Liver (tissue), 9 donors: Measurements from ENCODE around the gene ISM2. TPM values are rescaled to one million over a fixed set of nuclear protein-coding genes. Genes with fewer than 3 reads are reported as not detected.

Source experiments
- DNase-seq: peaks from one replicate; pipeline ENCODE4 v3.0.0-alpha.2; 2017; ENCODE audit warnings: low spot score
- H3K27ac ChIP-seq, 2 donors: one replicate each; pipeline ENCODE4 v1.7.0; 2013; ENCODE audit warnings: inconsistent platforms in 2 of 2, low read length in 2 of 2, control low read depth in 1 of 2, low read depth in 1 of 2, mild to moderate bottlenecking in 1 of 2
- H3K27me3 ChIP-seq, 4 donors: one replicate each; pipeline versions ENCODE4 v1.6.1 to v1.7.0; 2013; ENCODE audit warnings: low read length in 3 of 4, inconsistent platforms in 1 of 4, mild to moderate bottlenecking in 1 of 4, moderate library complexity in 1 of 4; ENCODE audit not compliant: control insufficient read depth in 4 of 4, insufficient read depth in 4 of 4
- H3K36me3 ChIP-seq, 4 donors: one replicate each; pipeline versions ENCODE4 v1.6.1 to v1.7.0; 2013; ENCODE audit warnings: low read length in 3 of 4, mild to moderate bottlenecking in 3 of 4, low read depth in 1 of 4, moderate library complexity in 1 of 4; ENCODE audit not compliant: control insufficient read depth in 4 of 4, insufficient read depth in 3 of 4
- H3K4me1 ChIP-seq, 4 donors: one replicate each; pipeline versions ENCODE4 v1.6.1 to v1.7.0; 2013; ENCODE audit warnings: low read length in 3 of 4, mild to moderate bottlenecking in 3 of 4, moderate library complexity in 1 of 4; ENCODE audit not compliant: control insufficient read depth in 4 of 4, insufficient read depth in 4 of 4
- H3K4me3 ChIP-seq, 3 donors: one replicate each; pipeline versions ENCODE4 v1.6.1 to v1.7.0; 2013; ENCODE audit warnings: low read length in 3 of 3, control low read depth in 1 of 3, low read depth in 1 of 3, mild to moderate bottlenecking in 1 of 3
- H3K9ac ChIP-seq, 2 donors: one replicate each; pipeline ENCODE4 v1.7.0; 2013; ENCODE audit warnings: low read length in 2 of 2, mild to moderate bottlenecking in 2 of 2, moderate library complexity in 2 of 2, control low read depth in 1 of 2, low read depth in 1 of 2
- H3K9me3 ChIP-seq, 4 donors: one replicate each; pipeline versions ENCODE4 v1.6.1 to v1.7.0; 2013; ENCODE audit warnings: low read length in 3 of 4; ENCODE audit not compliant: control insufficient read depth in 4 of 4
- EGR1 ChIP-seq, 2 donors: IDR thresholded peaks; 2 replicates each; pipeline ENCODE4 v1.6.1; 2016 to 2018; ENCODE audit warnings: antibody characterized with exemption in 2 of 2, low read depth in 2 of 2
- FOXA1 ChIP-seq: IDR thresholded peaks from 2 replicates; pipeline ENCODE4 v1.6.1; 2016; ENCODE audit warnings: antibody characterized with exemption
- FOXA2 ChIP-seq: IDR thresholded peaks from 2 replicates; pipeline ENCODE4 v1.6.1; 2016; ENCODE audit warnings: antibody characterized with exemption
- GABPA ChIP-seq, 2 donors: IDR thresholded peaks in 1 of 2; conservative IDR thresholded peaks in 1 of 2; 2 replicates each; pipeline ENCODE4 v1.6.1; 2016; ENCODE audit warnings: antibody characterized with exemption in 2 of 2, mild to moderate bottlenecking in 1 of 2, moderate library complexity in 1 of 2
- HNF4A ChIP-seq, 2 donors: conservative IDR thresholded peaks; 2 replicates each; pipeline ENCODE4 v1.6.1; 2016; ENCODE audit warnings: antibody characterized with exemption in 2 of 2, mild to moderate bottlenecking in 2 of 2
- HNF4G ChIP-seq: IDR thresholded peaks from 2 replicates; pipeline ENCODE4 v1.6.1; 2016; ENCODE audit warnings: antibody characterized with exemption
- JUND ChIP-seq, 2 donors: IDR thresholded peaks; 2 replicates each; pipeline ENCODE4 v1.6.1; 2016; ENCODE audit warnings: antibody characterized with exemption in 2 of 2
- NR2F2 ChIP-seq: IDR thresholded peaks from 2 replicates; pipeline ENCODE4 v1.6.1; 2016; ENCODE audit warnings: antibody characterized with exemption
- RAD21 ChIP-seq, 2 donors: IDR thresholded peaks; 2 replicates each; pipeline ENCODE4 v1.6.1; 2016; ENCODE audit warnings: antibody characterized with exemption in 2 of 2, mild to moderate bottlenecking in 2 of 2
- RXRA ChIP-seq, 2 donors: IDR thresholded peaks; 2 replicates each; pipeline ENCODE4 v1.6.1; 2017 to 2018; ENCODE audit warnings: antibody characterized with exemption in 2 of 2, mild to moderate bottlenecking in 1 of 2
- SP1 ChIP-seq: IDR thresholded peaks from 2 replicates; pipeline ENCODE4 v1.6.1; 2018; ENCODE audit warnings: antibody characterized with exemption, mild to moderate bottlenecking
- TAF1 ChIP-seq: conservative IDR thresholded peaks from 2 replicates; pipeline ENCODE4 v1.6.1; 2016; ENCODE audit warnings: antibody characterized with exemption, mild to moderate bottlenecking
- YY1 ChIP-seq: IDR thresholded peaks from 2 replicates; pipeline ENCODE4 v1.6.1; 2016; ENCODE audit warnings: antibody characterized with exemption, mild to moderate bottlenecking
- WGBS: extraction: QIAGEN DNeasy Blood & Tissue Kit; methylation state at CpG from one replicate; pipeline ENCODE4 v1.1.7; 2013; 5-methylcytosine and 5-hydroxymethylcytosine counted together
- polyA plus RNA-seq, 2 donors: library from polyadenylated mRNA; stranded (reverse) in 1 of 2; unstranded in 1 of 2; fragments of 200-250 nt in 1 of 2; fragments of >200 nt in 1 of 2; fragmentation: Nextera tagmentation in 1 of 2; extraction: Ambion mirVana in 1 of 2; gene quantifications; one replicate each; pipeline versions ENCODE4 v1.2.1 to v1.2.3, GENCODE V29; 2013 to 2015
- total RNA-seq, 2 donors: library from RNA; depleted of rRNA; stranded (reverse); fragments of >200 nt; gene quantifications; one replicate each; pipeline ENCODE4 v1.2.3, GENCODE V29; 2014
- TF ChIP-seq, protein P1 (sequence below): IDR thresholded peaks from 2 replicates; pipeline ENCODE4 v1.6.1; 2016; ENCODE audit warnings: antibody characterized with exemption, mild to moderate bottlenecking
- TF ChIP-seq, protein P2 (sequence below): IDR thresholded peaks from 2 replicates; pipeline ENCODE4 v1.6.1; 2016; ENCODE audit warnings: antibody characterized with exemption
- TF ChIP-seq, protein P3 (sequence below): IDR thresholded peaks from 2 replicates; pipeline ENCODE4 v1.6.1; 2016; ENCODE audit warnings: antibody characterized with exemption
- TF ChIP-seq, protein P4 (sequence below): IDR thresholded peaks from 2 replicates; pipeline ENCODE4 v1.6.1; 2016; ENCODE audit warnings: antibody characterized with exemption
- TF ChIP-seq, protein P5 (sequence below): fragments of 150-350 bp; IDR thresholded peaks from 2 replicates; pipeline ENCODE4 v1.5.1; 2017; ENCODE audit warnings: improper control_type of control experiment, low read depth, low read length; ENCODE audit not compliant: missing input control
- donor health status: healthy.
- donor health status: healthy.
- donor health status: healthy.
- donor health status: healthy.
- donor health status: healthy.

The ISM2 gene
- total and polyA plus RNA-seq, 4 donors = not detected

DNA sequence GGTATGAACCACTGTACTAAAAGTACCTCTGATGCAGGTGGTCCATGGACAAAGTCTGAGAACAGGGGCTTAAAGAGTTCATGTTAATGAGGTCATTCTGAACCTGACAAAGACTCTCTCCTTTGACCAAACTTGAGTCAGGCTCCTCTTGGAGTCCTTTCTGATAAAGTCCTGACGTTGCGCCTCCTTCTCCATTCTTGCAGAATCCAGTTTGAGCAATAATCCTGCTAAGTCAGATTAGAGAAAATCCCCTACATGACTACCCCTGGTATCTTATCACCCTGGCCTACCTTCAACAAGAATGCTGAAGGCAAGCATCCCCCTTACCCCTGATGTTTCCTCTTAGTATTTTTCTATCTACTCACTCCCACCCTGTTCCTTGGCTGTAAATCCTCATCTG, 46.0 kb upstream of the ISM2 start:
- Histone ChIP-seq H3K9ac (no peak overlapping the region), H3K27ac (no peak overlapping the region), H3K36me3 (peaks cover 0 to 8% (median 3%) of the 10 kb centered on the region in 4 donors), H3K9me3 (no peaks in the 10 kb centered on the region), H3K4me3 (no peak overlapping the region), H3K4me1 (no peaks in the 10 kb centered on the region), H3K27me3 (no peaks in the 10 kb centered on the region)
- TF ChIP-seq YY1 (no peak), HNF4A (conservative IDR thresholded peaks at IDR 0.05) (no peak), GABPA (IDR thresholded peaks at IDR 0.05 in 1 of 2, conservative IDR thresholded peaks at IDR 0.05 in 1 of 2) (no peak), HNF4G (no peak), TAF1 (no peak), FOXA1 (no peak), EGR1 (IDR thresholded peaks at IDR 0.05; ENCODE audit: low read depth in 2 of 2) (no peak), RAD21 (IDR thresholded peaks at IDR 0.05) (no peak), NR2F2 (no peak), JUND (IDR thresholded peaks at IDR 0.05) (no peak), SP1 (no peak), RXRA (IDR thresholded peaks at IDR 0.05) (no peak), FOXA2 (no peak)
- TF ChIP-seq, protein P1, sequence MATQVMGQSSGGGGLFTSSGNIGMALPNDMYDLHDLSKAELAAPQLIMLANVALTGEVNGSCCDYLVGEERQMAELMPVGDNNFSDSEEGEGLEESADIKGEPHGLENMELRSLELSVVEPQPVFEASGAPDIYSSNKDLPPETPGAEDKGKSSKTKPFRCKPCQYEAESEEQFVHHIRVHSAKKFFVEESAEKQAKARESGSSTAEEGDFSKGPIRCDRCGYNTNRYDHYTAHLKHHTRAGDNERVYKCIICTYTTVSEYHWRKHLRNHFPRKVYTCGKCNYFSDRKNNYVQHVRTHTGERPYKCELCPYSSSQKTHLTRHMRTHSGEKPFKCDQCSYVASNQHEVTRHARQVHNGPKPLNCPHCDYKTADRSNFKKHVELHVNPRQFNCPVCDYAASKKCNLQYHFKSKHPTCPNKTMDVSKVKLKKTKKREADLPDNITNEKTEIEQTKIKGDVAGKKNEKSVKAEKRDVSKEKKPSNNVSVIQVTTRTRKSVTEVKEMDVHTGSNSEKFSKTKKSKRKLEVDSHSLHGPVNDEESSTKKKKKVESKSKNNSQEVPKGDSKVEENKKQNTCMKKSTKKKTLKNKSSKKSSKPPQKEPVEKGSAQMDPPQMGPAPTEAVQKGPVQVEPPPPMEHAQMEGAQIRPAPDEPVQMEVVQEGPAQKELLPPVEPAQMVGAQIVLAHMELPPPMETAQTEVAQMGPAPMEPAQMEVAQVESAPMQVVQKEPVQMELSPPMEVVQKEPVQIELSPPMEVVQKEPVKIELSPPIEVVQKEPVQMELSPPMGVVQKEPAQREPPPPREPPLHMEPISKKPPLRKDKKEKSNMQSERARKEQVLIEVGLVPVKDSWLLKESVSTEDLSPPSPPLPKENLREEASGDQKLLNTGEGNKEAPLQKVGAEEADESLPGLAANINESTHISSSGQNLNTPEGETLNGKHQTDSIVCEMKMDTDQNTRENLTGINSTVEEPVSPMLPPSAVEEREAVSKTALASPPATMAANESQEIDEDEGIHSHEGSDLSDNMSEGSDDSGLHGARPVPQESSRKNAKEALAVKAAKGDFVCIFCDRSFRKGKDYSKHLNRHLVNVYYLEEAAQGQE = no peak
- TF ChIP-seq, protein P2, sequence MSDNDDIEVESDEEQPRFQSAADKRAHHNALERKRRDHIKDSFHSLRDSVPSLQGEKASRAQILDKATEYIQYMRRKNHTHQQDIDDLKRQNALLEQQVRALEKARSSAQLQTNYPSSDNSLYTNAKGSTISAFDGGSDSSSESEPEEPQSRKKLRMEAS = no peak
- TF ChIP-seq, protein P3, sequence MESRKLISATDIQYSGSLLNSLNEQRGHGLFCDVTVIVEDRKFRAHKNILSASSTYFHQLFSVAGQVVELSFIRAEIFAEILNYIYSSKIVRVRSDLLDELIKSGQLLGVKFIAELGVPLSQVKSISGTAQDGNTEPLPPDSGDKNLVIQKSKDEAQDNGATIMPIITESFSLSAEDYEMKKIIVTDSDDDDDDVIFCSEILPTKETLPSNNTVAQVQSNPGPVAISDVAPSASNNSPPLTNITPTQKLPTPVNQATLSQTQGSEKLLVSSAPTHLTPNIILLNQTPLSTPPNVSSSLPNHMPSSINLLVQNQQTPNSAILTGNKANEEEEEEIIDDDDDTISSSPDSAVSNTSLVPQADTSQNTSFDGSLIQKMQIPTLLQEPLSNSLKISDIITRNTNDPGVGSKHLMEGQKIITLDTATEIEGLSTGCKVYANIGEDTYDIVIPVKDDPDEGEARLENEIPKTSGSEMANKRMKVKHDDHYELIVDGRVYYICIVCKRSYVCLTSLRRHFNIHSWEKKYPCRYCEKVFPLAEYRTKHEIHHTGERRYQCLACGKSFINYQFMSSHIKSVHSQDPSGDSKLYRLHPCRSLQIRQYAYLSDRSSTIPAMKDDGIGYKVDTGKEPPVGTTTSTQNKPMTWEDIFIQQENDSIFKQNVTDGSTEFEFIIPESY = no peak
- TF ChIP-seq, protein P4, sequence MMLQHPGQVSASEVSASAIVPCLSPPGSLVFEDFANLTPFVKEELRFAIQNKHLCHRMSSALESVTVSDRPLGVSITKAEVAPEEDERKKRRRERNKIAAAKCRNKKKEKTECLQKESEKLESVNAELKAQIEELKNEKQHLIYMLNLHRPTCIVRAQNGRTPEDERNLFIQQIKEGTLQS = no peak
- TF ChIP-seq, protein P5, sequence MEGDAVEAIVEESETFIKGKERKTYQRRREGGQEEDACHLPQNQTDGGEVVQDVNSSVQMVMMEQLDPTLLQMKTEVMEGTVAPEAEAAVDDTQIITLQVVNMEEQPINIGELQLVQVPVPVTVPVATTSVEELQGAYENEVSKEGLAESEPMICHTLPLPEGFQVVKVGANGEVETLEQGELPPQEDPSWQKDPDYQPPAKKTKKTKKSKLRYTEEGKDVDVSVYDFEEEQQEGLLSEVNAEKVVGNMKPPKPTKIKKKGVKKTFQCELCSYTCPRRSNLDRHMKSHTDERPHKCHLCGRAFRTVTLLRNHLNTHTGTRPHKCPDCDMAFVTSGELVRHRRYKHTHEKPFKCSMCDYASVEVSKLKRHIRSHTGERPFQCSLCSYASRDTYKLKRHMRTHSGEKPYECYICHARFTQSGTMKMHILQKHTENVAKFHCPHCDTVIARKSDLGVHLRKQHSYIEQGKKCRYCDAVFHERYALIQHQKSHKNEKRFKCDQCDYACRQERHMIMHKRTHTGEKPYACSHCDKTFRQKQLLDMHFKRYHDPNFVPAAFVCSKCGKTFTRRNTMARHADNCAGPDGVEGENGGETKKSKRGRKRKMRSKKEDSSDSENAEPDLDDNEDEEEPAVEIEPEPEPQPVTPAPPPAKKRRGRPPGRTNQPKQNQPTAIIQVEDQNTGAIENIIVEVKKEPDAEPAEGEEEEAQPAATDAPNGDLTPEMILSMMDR = no peak
- DNase-seq = no peak
- 90% methylated on average over 2 of the region's 2 CpGs for WGBS
